ENCODE measurements around the gene PRKCA.
"Not testable (repeated sequence)": the region's sequence is repeated elsewhere in the genome, so short reads cannot be mapped to it uniquely, and the experiment has no call there.

PRKCA gene

GRCh38 chr17:66317629-66318028, 15.2 kb downstream of the PRKCA start:
- Histone ChIP-seq H3K4me3 (no peak overlapping the region), H3K27ac (no peak overlapping the region)

- H3K4me3 ChIP-seq: no peak overlapping the region
- H3K27ac ChIP-seq: no peak overlapping the region
Measured at GRCh38 chr17:66319226-66319625, 16.8 kb downstream of the PRKCA start.

DNA sequence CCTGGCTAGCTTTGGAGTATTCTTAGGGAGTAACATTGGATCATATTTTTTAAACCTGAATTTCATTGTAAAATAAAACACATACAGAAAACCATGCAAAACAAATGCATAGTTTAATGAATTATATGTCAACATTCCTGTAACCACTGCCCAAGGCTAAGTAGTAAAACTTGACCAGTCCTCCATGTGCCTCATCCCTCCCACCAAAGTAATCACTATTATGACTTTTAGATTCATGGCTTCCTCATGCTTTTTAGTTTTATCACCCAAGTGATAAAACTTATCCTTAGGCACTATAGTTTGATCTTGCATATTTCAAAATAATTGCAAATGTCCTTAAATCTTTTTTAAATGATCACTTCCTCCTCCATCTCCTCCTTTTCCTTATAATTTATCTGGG, 20.4 kb downstream of the PRKCA start:
- Histone ChIP-seq H3K27ac (no peak overlapping the region), H3K4me3 (no peak overlapping the region)

GRCh38 chr17:66324381-66325004, 22.1 kb downstream of the PRKCA start:
- H3K27ac ChIP-seq, H3K4me3 ChIP-seq: not testable (repeated sequence)

DNA sequence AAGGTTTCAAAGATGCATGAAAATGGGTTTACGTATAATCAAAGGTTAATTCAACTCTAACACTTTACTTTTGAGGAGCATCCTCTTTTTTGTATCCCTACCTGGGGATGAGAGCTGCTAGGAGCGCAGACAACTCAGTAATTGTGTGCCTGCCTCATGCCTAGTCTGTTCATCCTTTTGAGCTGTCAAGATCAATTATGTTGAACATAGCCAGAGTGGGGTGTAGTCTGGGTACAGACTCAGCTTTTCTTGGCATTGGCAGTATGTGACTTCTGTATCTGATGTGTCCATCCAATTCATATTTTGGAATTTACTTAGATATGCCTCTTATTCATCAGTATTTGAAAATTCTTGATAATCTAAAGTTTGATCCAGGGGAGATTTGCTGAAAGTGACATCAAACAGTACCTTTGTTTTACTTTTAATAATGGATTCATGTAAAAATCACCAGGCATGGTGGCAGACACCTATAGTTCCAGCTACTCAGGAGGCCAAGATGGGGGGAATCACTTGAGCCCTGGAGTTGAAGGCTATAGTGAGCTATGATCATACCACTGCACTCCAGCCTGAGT, 24.1 kb downstream of the PRKCA start:
- H3K27ac ChIP-seq: no peak overlapping the region
- no peak overlapping the region for H3K4me3 ChIP-seq

- Histone ChIP-seq H3K27ac (no peak overlapping the region), H3K4me3 (no peak overlapping the region)
Measured at GRCh38 chr17:66330646-66331037, 28.2 kb downstream of the PRKCA start.

DNA sequence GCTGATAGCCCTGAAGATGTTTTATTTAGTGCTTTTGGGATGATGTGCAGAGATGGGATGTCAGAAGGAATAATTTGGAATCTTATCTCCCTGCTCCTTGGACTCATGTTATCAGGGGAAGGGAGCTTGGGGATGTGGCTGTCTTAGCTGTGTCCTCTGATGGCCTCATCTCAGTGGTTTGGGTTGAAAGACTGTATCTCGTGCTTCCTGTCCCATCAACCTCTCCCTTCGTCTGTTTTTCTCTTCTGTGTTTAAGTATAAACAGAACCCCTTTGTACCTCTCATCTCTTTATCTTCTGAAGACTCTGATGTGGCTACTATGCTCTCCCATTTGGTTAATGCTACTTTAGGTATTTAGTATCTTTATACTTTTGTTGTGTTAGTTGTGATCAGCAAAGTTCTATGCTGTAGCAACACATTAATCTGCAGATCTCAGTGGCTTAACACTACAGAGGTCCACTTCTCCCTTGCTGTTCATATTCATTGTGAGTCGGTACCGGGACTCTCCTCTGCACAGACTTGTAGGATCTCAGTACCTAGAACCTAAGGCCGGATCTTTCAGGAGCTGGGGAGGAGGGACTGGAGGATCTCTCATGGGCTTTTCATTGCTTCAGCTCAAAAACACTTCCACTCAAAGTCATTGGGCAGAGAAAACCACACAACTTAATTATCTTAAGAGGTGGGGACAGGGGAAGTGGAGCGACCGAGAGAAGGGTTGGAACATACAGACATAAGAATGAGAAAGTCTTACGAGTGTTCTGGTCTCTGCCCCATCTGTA, 28.8 kb downstream of the PRKCA start:
- H3K27ac ChIP-seq: peak overlapping the region in 4 of 21 experiments; percentile 1 to 70 (median 39)
- H3K4me3 ChIP-seq: no peak overlapping the region

DNA sequence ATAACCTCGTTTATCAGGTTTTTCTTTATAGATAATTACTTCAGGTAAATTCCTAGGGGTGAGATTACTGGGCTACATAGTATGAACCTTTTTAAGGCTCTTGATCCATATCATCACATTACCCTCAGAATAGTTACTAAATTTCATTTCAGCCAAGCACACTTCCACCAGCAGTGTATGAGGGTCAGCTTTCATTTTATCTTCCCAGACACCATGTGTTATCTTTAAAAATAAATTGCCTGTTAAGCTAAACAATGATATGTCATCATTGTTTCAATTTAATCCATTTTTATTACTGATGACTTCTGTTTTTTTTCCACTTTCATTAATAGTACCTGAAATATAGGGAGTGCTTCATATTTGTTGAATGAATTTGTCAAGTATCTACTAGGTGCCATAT, 33.4 kb downstream of the PRKCA start:
- Histone ChIP-seq H3K27ac (no peak overlapping the region), H3K4me3 (no peak overlapping the region)

GRCh38 chr17:66337268-66337667, 34.9 kb downstream of the PRKCA start:
- Histone ChIP-seq H3K27ac (no peak overlapping the region), H3K4me3 (no peak overlapping the region)

- Histone ChIP-seq H3K4me3 (no peak overlapping the region), H3K27ac (no peak overlapping the region)
Measured at GRCh38 chr17:66337866-66338485, 35.6 kb downstream of the PRKCA start.

DNA sequence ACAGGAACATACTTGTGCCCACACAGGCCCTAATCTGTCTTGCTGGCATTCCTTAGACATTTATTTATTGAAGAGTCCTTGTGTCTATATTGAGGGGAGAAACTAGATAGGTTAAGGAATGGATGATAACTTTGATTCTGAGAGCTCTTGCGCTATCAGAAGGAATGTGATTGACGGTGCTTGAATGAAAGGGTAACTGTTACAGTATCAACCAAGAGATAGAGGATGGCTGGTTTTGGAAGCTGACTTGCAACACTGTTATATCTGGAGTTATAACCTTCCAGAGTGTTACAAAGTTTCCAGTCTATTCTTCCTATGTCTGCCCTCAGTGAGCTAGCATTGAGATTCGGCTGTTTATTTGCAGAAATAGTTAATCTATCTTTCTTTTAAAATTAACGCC, 36.5 kb downstream of the PRKCA start:
- Histone ChIP-seq H3K4me3 (no peak overlapping the region), H3K27ac (no peak overlapping the region)

- H3K4me3 ChIP-seq: no peak overlapping the region
- no peak overlapping the region for H3K27ac ChIP-seq
Measured at GRCh38 chr17:66339561-66339960, 37.1 kb downstream of the PRKCA start.

DNA sequence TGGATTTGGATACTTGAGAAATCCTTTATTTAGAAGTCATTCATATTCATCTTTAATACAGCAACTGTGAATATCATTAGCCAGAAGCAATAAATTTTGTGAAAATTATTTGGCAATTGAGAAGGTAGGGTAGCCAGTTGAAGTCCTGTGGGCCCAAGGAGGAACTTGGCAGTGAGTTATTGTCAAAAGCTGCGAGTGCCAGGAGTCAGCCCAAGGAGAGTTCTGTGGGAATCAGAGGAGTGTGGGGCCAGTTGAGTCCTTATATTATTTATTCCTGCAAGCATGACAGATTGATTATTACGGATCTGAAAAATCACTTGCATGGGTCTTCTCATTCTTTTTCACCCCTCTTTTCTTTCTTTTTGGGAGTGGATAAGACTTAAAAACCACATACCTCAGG, 38.3 kb downstream of the PRKCA start:
- no peak overlapping the region for H3K4me3 ChIP-seq

GRCh38 chr17:66341462-66341861, 39.0 kb downstream of the PRKCA start:
- no peak overlapping the region for H3K27ac ChIP-seq

More for the DNA sequence above, 38.3 kb downstream of the PRKCA start:
- no peak overlapping the region for H3K27ac ChIP-seq

DNA sequence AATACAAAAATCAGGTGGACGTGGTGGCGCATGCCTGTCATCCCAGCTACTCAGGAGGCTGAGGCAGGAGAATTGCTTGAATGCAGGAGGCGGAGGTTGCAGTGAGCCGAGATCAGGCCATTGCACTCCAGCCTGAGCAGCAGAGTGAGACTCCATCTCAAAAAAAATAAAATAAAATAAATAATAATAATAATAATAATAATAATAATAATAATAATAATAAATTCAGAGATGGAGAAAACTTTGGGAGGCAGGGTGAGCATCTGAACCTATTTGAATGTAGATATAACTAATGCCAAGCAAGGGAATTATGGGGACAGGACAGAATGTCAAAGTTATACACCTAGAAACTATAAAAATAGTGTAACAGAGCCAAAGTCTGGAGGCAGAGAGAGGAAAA, 39.9 kb downstream of the PRKCA start:
- not testable (repeated sequence) for H3K4me3 ChIP-seq, H3K27ac ChIP-seq

More at GRCh38 chr17:66341462-66341861, 39.0 kb downstream of the PRKCA start:
- H3K4me3 ChIP-seq: no peak overlapping the region

- Histone ChIP-seq H3K4me3 (no peak overlapping the region), H3K27ac (no peak overlapping the region)
Measured at GRCh38 chr17:66343531-66344078, 41.2 kb downstream of the PRKCA start.

DNA sequence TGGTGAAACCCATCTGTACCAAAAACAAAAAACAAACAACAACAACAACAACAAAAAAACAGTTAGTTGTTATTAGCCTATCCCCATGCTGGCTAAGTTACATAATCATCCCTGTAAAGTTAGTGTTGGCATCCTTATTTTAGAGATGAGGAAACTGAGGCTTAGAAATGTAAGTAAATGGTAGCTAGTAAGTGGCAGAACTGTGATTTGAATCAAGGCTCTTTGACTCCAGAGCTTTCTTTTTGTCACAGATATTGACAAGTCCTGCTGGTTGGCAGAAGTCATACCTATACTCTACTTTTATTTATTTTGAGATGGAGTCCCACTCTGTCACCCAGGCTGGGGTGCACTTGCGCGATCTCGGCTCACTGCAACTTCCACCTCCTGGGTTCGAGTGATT, 42.1 kb downstream of the PRKCA start:
- Histone ChIP-seq H3K4me3 (no peak overlapping the region), H3K27ac (no peak overlapping the region)

- no peak overlapping the region for H3K4me3 ChIP-seq
- H3K27ac ChIP-seq: no peak overlapping the region
Measured at GRCh38 chr17:66345264-66345663, 42.9 kb downstream of the PRKCA start.

DNA sequence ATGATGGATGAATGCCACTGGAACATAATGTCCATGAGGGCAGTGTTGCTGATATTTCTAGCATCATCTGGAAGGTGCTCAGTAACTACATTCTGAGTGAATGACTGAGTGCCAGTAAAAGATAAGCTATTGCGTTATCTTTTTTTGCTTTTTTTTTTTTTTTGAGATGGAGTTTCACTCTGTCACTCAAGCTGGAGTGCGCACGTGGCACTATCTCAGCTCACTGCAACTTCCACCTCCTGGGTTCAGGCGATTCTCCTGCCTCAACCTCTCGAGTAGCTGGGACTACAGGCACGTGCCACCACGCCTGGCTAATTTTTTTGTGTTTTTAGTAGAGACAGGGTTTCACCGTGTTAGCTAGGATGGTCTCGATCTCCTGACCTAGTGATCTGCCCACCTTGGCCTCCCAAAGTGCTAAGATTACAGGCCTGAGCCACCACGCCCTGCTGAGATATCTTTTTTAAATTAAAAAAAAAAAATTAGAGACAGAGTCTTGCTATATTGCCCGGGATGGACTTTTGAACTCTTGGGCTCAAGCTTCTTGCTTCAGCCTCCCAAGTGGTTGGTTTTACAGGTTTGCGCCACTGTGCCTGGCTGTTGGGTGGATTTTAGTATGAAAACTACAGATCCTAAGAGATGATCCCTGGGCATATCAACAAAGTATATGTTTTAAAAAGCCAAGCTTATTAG, 43.7 kb downstream of the PRKCA start:
- H3K27ac ChIP-seq, H3K4me3 ChIP-seq: not testable (repeated sequence)

All from skin epidermis (tissue), 12 donors.